Stomach smooth muscle (tissue), 2 donors: ENCODE data around the gene DLK1.
A peak's percentile ranks its signal among the peaks of the same experiment; 100 is the strongest.

ENCODE experiments used
- H3K27ac ChIP-seq: one replicate; pipeline ENCODE4 v1.7.0; 2013; ENCODE audit warnings: mild to moderate bottlenecking, low read length, inconsistent platforms
- H3K27me3 ChIP-seq, 2 donors: one replicate each; pipeline ENCODE4 v1.7.0; 2013; ENCODE audit warnings: low read length in 2 of 2; ENCODE audit not compliant: insufficient read depth in 2 of 2, control insufficient read depth in 1 of 2
- H3K36me3 ChIP-seq, 2 donors: one replicate each; pipeline ENCODE4 v1.7.0; 2013; ENCODE audit warnings: low read length in 2 of 2; ENCODE audit not compliant: control insufficient read depth in 2 of 2, insufficient read depth in 2 of 2
- H3K4me1 ChIP-seq: one replicate; pipeline ENCODE4 v1.7.0; 2013; ENCODE audit warnings: low read length; ENCODE audit not compliant: control insufficient read depth, insufficient read depth
- H3K4me3 ChIP-seq, 2 donors: one replicate each; pipeline ENCODE4 v1.7.0; 2013; ENCODE audit warnings: low read length in 2 of 2
- H3K9ac ChIP-seq, 2 donors: one replicate each; pipeline ENCODE4 v1.7.0; 2013; ENCODE audit warnings: low read length in 2 of 2, mild to moderate bottlenecking in 1 of 2
- H3K9me3 ChIP-seq, 2 donors: one replicate each; pipeline ENCODE4 v1.7.0; 2013; ENCODE audit warnings: low read length in 2 of 2; ENCODE audit not compliant: control insufficient read depth in 2 of 2
- donor health status: healthy.
- donor health status: Pancreatic carcinoma.

DLK1 gene

GRCh38 chr14:100684154-100684553 lies 42.5 kb upstream of the DLK1 start:
- H3K27me3 ChIP-seq = peaks cover 4 to 12% of the 10 kb centered on the region in 2 donors
- H3K9ac ChIP-seq = no peak overlapping the region
- no peak overlapping the region for H3K27ac ChIP-seq
- H3K4me3 ChIP-seq = no peak overlapping the region
- H3K4me1 ChIP-seq = peaks cover 9% of the 10 kb centered on the region
- H3K9me3 ChIP-seq = peaks cover 0 to 3% of the 10 kb centered on the region in 2 donors
- no peaks in the 10 kb centered on the region for H3K36me3 ChIP-seq

GRCh38 chr14:100684961-100685360 lies 41.7 kb upstream of the DLK1 start:
- Histone ChIP-seq H3K27ac (no peak overlapping the region), H3K9me3 (peaks cover 0 to 3% of the 10 kb centered on the region in 2 donors), H3K36me3 (no peaks in the 10 kb centered on the region), H3K27me3 (peaks cover 4 to 10% of the 10 kb centered on the region in 2 donors), H3K4me3 (no peak overlapping the region), H3K9ac (no peak overlapping the region), H3K4me1 (peaks cover 5% of the 10 kb centered on the region)

- H3K4me3 ChIP-seq = no peak overlapping the region
- H3K27me3 ChIP-seq = peaks cover 12% of the 10 kb centered on the region in 2 donors
- no peaks in the 10 kb centered on the region for H3K36me3 ChIP-seq
- no peak overlapping the region for H3K9ac ChIP-seq
- peaks cover 0 to 3% of the 10 kb centered on the region in 2 donors for H3K9me3 ChIP-seq
- no peak overlapping the region for H3K27ac ChIP-seq
- peaks cover 5% of the 10 kb centered on the region for H3K4me1 ChIP-seq
Observed at GRCh38 chr14:100686858-100687257, 39.8 kb upstream of the DLK1 start.

- Histone ChIP-seq H3K9ac (no peak overlapping the region), H3K27ac (no peak overlapping the region), H3K4me3 (no peak overlapping the region), H3K36me3 (no peaks in the 10 kb centered on the region), H3K4me1 (peaks cover 5% of the 10 kb centered on the region), H3K27me3 (peaks cover 12% of the 10 kb centered on the region in 2 donors), H3K9me3 (peaks cover 0 to 3% of the 10 kb centered on the region in 2 donors)
Observed at GRCh38 chr14:100687386-100687785, 39.3 kb upstream of the DLK1 start.

GRCh38 chr14:100688051-100688450 lies 38.6 kb upstream of the DLK1 start:
- peaks cover 5% of the 10 kb centered on the region for H3K4me1 ChIP-seq
- peaks cover 12 to 16% of the 10 kb centered on the region in 2 donors for H3K27me3 ChIP-seq
- H3K9ac ChIP-seq = no peak overlapping the region
- no peaks in the 10 kb centered on the region for H3K36me3 ChIP-seq
- H3K27ac ChIP-seq = no peak overlapping the region
- no peaks in the 10 kb centered on the region for H3K9me3 ChIP-seq
- H3K4me3 ChIP-seq = no peak overlapping the region

- peaks cover 12 to 17% of the 10 kb centered on the region in 2 donors for H3K27me3 ChIP-seq
- H3K27ac ChIP-seq = no peak overlapping the region
- H3K4me3 ChIP-seq = no peak overlapping the region
- H3K9ac ChIP-seq = no peak overlapping the region
- peaks cover 3% of the 10 kb centered on the region for H3K4me1 ChIP-seq
- no peaks in the 10 kb centered on the region for H3K9me3 ChIP-seq
- no peaks in the 10 kb centered on the region for H3K36me3 ChIP-seq
Observed at GRCh38 chr14:100688598-100689461, 37.9 kb upstream of the DLK1 start.

GRCh38 chr14:100690672-100691071 lies 36.0 kb upstream of the DLK1 start:
- no peaks in the 10 kb centered on the region for H3K36me3 ChIP-seq
- H3K9ac ChIP-seq = no peak overlapping the region
- peaks cover 3% of the 10 kb centered on the region for H3K4me1 ChIP-seq
- H3K4me3 ChIP-seq = no peak overlapping the region
- peaks cover 16 to 21% of the 10 kb centered on the region in 2 donors for H3K27me3 ChIP-seq
- no peak overlapping the region for H3K27ac ChIP-seq
- H3K9me3 ChIP-seq = no peaks in the 10 kb centered on the region

GRCh38 chr14:100691395-100692056 lies 35.2 kb upstream of the DLK1 start:
- no peak overlapping the region for H3K27ac ChIP-seq
- peaks cover 16 to 21% of the 10 kb centered on the region in 2 donors for H3K27me3 ChIP-seq
- H3K36me3 ChIP-seq = no peaks in the 10 kb centered on the region
- peaks cover 3% of the 10 kb centered on the region for H3K4me1 ChIP-seq
- H3K9ac ChIP-seq = no peak overlapping the region
- H3K4me3 ChIP-seq = peak overlapping the region in 1 of 2 donors; percentile 35
- H3K9me3 ChIP-seq = no peaks in the 10 kb centered on the region

GRCh38 chr14:100692256-100692655 lies 34.4 kb upstream of the DLK1 start:
- Histone ChIP-seq H3K4me1 (peaks cover 3% of the 10 kb centered on the region), H3K36me3 (no peaks in the 10 kb centered on the region), H3K27ac (no peak overlapping the region), H3K4me3 (no peak overlapping the region), H3K9ac (no peak overlapping the region), H3K9me3 (no peaks in the 10 kb centered on the region), H3K27me3 (peaks cover 16 to 21% of the 10 kb centered on the region in 2 donors)

- H3K4me3 ChIP-seq = no peak overlapping the region
- H3K27me3 ChIP-seq = peaks cover 16 to 20% of the 10 kb centered on the region in 2 donors
- H3K27ac ChIP-seq = no peak overlapping the region
- no peaks in the 10 kb centered on the region for H3K9me3 ChIP-seq
- no peak overlapping the region for H3K9ac ChIP-seq
- peaks cover 3% of the 10 kb centered on the region for H3K4me1 ChIP-seq
- H3K36me3 ChIP-seq = no peaks in the 10 kb centered on the region
Observed at GRCh38 chr14:100692859-100693558, 33.7 kb upstream of the DLK1 start.
